DOHH2 (cell line): ENCODE measurements around the gene SLC6A9.
A peak's percentile ranks its signal among the peaks of the same experiment; 100 is the strongest.

Experiments used
- H3F3A ChIP-seq: fragments of 200-600 bp; sonication (generic), shearing (Covaris generic); 2 replicates; pipeline ENCODE4 v1.6.0; 2016; ENCODE audit warnings: antibody characterized with exemption, mild to moderate bottlenecking; ENCODE audit not compliant: control insufficient read depth, insufficient read depth
- H3K27ac ChIP-seq: fragments of 200-600 bp; sonication (generic); 2 replicates; pipeline ENCODE4 v1.5.1; 2014; ENCODE audit warnings: low read depth, mild to moderate bottlenecking, low read length, moderate library complexity
- H3K27me3 ChIP-seq: fragments of 200-600 bp; sonication (generic); 2 replicates; pipeline ENCODE4 v1.6.1; 2014; ENCODE audit warnings: mild to moderate bottlenecking, low read length, mixed read lengths; ENCODE audit not compliant: control insufficient read depth
- H3K36me3 ChIP-seq: fragments of 200-600 bp; sonication (generic); 2 replicates; pipeline ENCODE4 v1.6.1; 2014; ENCODE audit warnings: mild to moderate bottlenecking, low read length, moderate library complexity, mixed read lengths; ENCODE audit not compliant: control insufficient read depth
- H3K4me1 ChIP-seq: fragments of 200-600 bp; sonication (generic); 2 replicates; pipeline ENCODE4 v1.6.1; 2014; ENCODE audit warnings: mild to moderate bottlenecking, low read length, mixed read lengths; ENCODE audit not compliant: control insufficient read depth
- H3K4me2 ChIP-seq: fragments of 200-600 bp; sonication (generic); 2 replicates; pipeline ENCODE4 v1.6.0; 2014; ENCODE audit warnings: mild to moderate bottlenecking, low read length, moderate library complexity
- H3K4me3 ChIP-seq: fragments of 200-600 bp; sonication (generic); 2 replicates; pipeline ENCODE4 v1.5.1; 2014; ENCODE audit warnings: mild to moderate bottlenecking, low read length, mixed read lengths
- H3K79me2 ChIP-seq: fragments of 200-600 bp; sonication (generic); 2 replicates; pipeline ENCODE4 v1.6.1; 2014; ENCODE audit warnings: mild to moderate bottlenecking, low read length, mixed read lengths; ENCODE audit not compliant: control insufficient read depth
- H3K9me2 ChIP-seq: fragments of 200-600 bp; sonication (generic); replicated peaks from 2 replicates; pipeline ENCODE4 v1.6.1; 2014; ENCODE audit warnings: mild to moderate bottlenecking, low read length, mixed read lengths; ENCODE audit not compliant: control insufficient read depth
- H3K9me3 ChIP-seq: fragments of 200-600 bp; sonication (generic); 2 replicates; pipeline ENCODE4 v1.6.1; 2014; ENCODE audit warnings: antibody characterized with exemption, low read length, mixed read lengths; ENCODE audit not compliant: control insufficient read depth, insufficient read depth
- H4K20me1 ChIP-seq: fragments of 200-600 bp; sonication (generic); 2 replicates; pipeline ENCODE4 v1.6.0; 2014; ENCODE audit warnings: low read depth, mild to moderate bottlenecking, antibody characterized with exemption, low read length, moderate library complexity; ENCODE audit not compliant: control insufficient read depth, insufficient read depth
- CTCF ChIP-seq: fragments of 200-600 bp; sonication (generic); IDR thresholded peaks from one replicate; pipeline ENCODE4 v1.5.1; 2014; ENCODE audit warnings: antibody characterized with exemption, mild to moderate bottlenecking, low read depth, low read length; ENCODE audit not compliant: poor library complexity, severe bottlenecking
- EZH2phosphoT487 ChIP-seq: fragments of 200-600 bp; sonication (generic); IDR thresholded peaks from 2 replicates; pipeline ENCODE4 v1.6.1; 2017; ENCODE audit warnings: borderline replicate concordance, mild to moderate bottlenecking, antibody characterized with exemption, low read length, moderate library complexity, mixed read lengths

The SLC6A9 gene

DNA sequence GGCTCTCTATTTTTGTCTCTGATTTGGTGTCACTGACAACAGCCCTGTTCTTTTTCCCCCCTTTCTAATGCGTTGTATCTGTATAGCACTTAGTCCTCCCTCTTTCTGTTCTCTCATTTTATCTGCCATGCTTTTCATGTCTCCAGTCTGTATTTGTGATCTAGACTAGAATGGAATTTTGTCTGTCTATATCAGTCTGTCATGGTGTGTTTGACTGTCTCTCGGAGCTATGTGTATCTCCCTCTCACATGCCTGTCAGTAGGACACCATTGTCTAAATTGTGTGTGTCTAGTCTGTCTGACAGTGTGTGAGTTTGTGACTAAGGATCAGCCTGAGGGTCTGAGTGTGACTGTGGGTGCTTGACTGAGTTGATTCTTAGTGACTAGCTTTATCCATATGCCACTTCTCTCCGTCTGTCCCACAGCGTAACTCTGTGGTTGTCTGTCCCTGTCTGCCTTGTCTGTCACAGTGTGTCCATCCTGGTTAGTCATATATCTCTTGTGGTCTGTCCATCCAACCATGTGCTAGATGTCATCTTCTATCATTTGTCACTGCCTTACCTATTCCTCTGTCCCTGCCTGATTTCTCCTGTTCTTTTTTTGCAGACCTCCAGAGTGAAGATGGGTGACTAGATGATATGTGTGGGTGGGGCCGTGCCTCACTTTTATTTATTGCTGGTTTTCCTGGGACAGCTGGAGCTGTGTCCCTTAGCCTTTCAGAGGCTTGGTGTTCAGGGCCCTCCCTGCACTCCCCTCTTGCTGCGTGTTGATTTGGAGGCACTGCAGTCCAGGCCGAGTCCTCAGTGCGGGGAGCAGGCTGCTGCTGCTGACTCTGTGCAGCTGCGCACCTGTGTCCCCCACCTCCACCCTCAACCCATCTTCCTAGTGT is 53.6 kb downstream of the SLC6A9 start:
- peaks cover 65% of the 10 kb centered on the region for H3K36me3 ChIP-seq
- H3K9me2 ChIP-seq: no peaks in the 10 kb centered on the region
- H3K4me3 ChIP-seq: peak overlapping the region; percentile 86; the same call in 1 of the 2 replicates
- H3K9me3 ChIP-seq: no peaks in the 10 kb centered on the region
- H3K27me3 ChIP-seq: no peaks in the 10 kb centered on the region
- peak overlapping the region; percentile 78 for H3K4me2 ChIP-seq
- H3K27ac ChIP-seq: no peak overlapping the region
- H3K79me2 ChIP-seq: peaks cover 71% of the 10 kb centered on the region
- no peak for TF ChIP-seq CTCF
- H4K20me1 ChIP-seq: peaks cover 10% of the 10 kb centered on the region; the same call in 1 of the 2 replicates
- H3F3A ChIP-seq: peaks cover 20% of the 10 kb centered on the region
- H3K4me1 ChIP-seq: peaks cover 56% of the 10 kb centered on the region

- peaks cover 56% of the 10 kb centered on the region for H3K4me1 ChIP-seq
- H3K4me2 ChIP-seq: peak overlapping the region; percentile 78
Measured at GRCh38 chr1:43976890-43977289, 54.4 kb downstream of the SLC6A9 start.

GRCh38 chr1:43976045-43976444 is 55.2 kb downstream of the SLC6A9 start:
- Histone ChIP-seq H3K36me3 (peaks cover 70% of the 10 kb centered on the region), H3K4me2 (peak overlapping the region; percentile 78), H4K20me1 (peaks cover 10% of the 10 kb centered on the region; the same call in 1 of the 2 replicates), H3K4me1 (peaks cover 60% of the 10 kb centered on the region), H3K9me3 (no peaks in the 10 kb centered on the region), H3F3A (peaks cover 20% of the 10 kb centered on the region), H3K79me2 (peaks cover 63% of the 10 kb centered on the region), H3K9me2 (no peaks in the 10 kb centered on the region), H3K27ac (peak overlapping the region; percentile 65; the same call in 1 of the 2 replicates), H3K27me3 (no peaks in the 10 kb centered on the region), H3K4me3 (peak overlapping the region; percentile 86)
- no peak for TF ChIP-seq EZH2phosphoT487
- no peak for TF ChIP-seq CTCF

More at GRCh38 chr1:43976890-43977289, 54.4 kb downstream of the SLC6A9 start:
- Histone ChIP-seq H3F3A (peaks cover 20% of the 10 kb centered on the region), H3K36me3 (peaks cover 69% of the 10 kb centered on the region), H3K27me3 (no peaks in the 10 kb centered on the region), H3K4me3 (peak overlapping the region; percentile 86; the same call in 1 of the 2 replicates), H3K27ac (no peak overlapping the region), H3K9me3 (no peaks in the 10 kb centered on the region), H3K79me2 (peaks cover 63% of the 10 kb centered on the region), H3K9me2 (no peaks in the 10 kb centered on the region), H4K20me1 (peaks cover 10% of the 10 kb centered on the region; the same call in 1 of the 2 replicates)
- TF ChIP-seq CTCF: no peak
- no peak for TF ChIP-seq EZH2phosphoT487
